ENCODE data around the gene PIGQ.
"Not testable (repeated sequence)": the region's sequence is repeated elsewhere in the genome, so short reads cannot be mapped to it uniquely, and the experiment has no call there.

Gene PIGQ

DNA sequence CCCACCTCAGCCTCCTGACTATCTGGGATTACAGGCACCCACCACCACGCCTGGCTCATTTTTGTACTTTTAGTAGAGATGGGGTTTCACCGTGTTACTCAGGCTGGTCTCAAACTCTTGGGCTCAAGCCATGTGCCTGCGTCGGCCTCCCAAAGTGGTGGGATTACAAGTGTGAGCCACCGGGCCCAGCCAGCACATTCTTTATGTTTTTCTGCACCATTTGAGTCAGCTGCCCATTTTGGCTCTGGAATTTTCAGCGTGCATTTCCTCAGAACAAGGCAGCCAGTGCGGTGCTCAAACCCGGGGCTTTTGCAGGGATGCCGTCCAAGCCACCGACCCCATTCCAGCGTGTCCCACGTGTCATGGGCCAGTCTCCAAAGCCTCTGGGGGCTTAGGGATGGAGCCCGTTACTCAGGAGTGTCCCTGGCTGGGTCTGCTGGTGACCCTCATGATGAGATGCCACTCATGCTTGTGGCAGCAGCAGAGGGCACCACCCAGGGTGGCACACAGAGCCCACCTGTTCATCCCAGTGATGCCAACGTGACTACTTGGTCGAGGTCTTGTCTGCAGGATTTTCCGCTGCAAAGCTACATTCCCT is 16.4 kb downstream of the PIGQ start:
- no peak for DNase-seq (ENCODE audit: low read depth)

DNA sequence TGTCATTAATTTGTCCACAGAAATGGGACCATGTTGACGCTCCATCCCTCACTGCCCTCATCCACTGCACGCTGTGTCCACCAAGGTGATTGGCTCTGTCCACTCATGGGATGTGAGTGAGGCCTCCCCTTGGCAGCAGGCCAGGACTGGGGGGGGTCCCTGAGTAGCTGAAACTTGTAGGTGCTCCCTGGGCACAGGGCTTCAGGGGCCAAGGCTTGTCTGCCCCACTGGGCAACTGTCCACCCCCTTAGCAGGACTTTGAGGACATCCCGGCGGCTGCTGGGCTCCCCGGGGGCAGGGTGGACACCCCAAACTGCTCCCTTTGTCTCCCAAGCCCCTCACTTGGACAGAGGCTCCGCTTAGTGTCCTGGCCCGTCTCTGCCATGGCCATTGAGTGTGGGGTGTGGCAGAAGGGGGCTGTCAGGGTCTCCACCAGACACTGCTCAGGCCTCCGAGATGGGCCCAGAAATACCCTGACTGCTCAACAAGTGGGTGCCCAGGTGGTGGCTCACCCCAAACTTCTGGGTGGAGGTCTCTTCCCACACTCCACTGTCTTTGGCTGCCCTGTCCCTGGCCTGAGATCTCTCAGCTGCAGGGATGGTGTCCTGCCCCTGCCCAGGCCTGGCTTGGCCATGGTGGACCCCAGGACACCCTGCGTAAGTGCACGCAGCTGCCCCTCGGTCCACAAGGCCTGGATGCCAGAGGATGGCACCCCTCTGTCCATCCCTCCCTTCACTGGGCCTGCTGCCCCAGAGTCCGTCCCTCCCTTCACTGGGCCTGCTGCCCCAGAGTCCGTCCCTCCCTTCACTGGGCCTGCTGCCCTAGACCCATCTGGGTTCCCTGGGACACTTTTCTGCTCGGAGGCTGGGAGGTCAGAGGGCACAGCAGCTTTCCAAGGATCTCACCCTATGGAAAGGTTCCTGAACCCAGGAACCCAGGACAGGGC is 17.1 kb downstream of the PIGQ start:
- DNase-seq (ENCODE audit: low read depth), result no peak

DNA sequence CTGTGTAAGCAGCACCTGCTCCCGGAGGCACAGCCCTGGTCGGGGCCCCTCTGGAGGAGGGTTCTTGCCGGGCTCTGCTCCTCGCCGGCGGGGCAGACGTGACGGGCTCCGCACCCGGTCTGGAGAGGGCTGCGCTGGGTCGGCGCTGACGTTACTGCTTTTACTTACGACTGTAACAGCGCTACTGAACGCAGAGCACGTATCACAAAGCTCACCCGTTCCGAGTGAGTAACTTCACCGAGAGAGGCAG is 18.8 kb downstream of the PIGQ start:
- DNase-seq (ENCODE audit: low read depth), result no peak

DNA sequence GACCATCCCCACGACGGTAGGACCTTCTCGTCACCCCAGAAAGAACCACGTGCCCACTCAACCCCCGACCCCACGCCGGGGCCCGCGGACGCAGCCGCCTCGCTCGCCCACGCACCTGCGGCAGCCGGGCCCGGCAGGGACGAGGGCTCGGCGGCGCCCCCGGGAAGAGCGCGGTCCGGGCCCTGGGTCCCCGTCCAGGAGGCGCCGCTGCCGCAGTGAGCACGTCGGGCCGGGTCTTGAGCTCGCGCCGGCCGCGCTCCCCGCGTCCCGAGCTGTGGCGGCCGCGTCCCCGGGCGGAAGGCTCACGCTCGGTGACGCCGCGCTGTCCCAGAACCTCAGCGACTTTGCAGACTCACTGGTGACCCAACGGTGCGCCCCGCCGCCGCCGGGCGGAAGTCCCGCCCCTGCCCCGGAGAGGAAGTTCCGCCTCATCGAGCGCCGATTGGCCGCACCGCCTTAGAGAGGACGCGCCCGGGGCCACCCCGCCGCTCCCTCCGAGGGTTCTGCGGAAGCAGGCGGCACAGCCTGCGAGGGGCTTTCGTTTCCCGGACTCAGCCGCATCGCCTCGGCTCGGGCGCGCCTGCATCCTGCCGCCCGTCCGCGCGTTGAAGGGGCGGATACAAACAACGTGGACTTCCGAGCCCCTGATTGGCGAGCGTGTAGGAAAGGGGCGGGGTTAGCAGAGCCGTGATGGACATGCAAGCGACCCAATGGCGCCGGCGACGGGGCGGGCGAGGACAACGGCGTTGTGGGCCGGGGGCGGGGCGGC is 19.3 kb downstream of the PIGQ start:
- peak; percentile 96 for DNase-seq (ENCODE audit: low read depth)

GRCh38 chr16:589658-590187 is 20.0 kb downstream of the PIGQ start, which contains the start of gene RAB40C:
RAB40C (plus strand) TSS chr16:590066; CDS start chr16:590292, 226 bp downstream.
- peak; percentile 93 for DNase-seq (ENCODE audit: low read depth)

GRCh38 chr16:590188-590814 is 20.5 kb downstream of the PIGQ start:
- no peak for DNase-seq (ENCODE audit: low read depth)

DNA sequence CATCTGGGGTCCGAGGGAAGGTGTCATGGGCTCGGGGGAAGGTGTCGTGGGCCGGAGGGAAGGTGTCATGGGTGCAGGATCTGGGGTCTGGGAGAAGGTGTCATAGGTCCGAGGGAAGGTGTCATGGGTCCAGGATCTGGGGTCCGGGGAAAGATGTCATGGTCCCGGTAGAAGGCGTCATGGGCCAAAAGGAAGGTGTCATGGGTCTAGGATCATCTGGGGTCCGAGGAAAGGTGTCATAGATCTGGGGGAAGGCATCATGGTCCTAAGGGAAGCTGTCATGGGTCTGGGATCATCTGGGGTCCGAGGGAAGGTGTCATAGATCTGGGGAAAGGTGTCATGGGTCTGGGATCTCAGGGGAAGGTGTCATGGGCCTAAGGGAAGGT is 21.0 kb downstream of the PIGQ start:
- no peak for DNase-seq (ENCODE audit: low read depth)

DNA sequence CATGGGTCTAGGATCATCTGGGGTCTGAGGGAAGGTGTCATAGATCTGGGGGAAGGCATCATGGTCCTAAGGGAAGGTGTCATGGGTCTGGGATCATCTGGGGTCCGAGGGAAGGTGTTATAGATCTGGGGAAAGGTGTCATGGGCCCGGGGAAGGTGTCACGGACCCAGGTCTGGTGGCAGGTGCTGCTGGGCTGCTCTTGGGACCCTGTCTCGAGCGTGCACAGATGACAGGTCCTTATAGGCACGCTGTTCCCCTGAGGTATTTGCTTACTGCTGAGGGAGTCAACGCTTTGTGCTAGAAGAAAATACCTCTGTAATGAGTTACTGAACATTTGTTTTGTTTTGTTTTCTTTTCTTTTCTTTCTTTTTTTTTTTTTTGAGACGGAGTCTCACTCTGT is 21.5 kb downstream of the PIGQ start:
- DNase-seq (ENCODE audit: low read depth), result no peak

GRCh38 chr16:591892-592517 is 22.2 kb downstream of the PIGQ start:
- DNase-seq (ENCODE audit: low read depth), result no peak

DNA sequence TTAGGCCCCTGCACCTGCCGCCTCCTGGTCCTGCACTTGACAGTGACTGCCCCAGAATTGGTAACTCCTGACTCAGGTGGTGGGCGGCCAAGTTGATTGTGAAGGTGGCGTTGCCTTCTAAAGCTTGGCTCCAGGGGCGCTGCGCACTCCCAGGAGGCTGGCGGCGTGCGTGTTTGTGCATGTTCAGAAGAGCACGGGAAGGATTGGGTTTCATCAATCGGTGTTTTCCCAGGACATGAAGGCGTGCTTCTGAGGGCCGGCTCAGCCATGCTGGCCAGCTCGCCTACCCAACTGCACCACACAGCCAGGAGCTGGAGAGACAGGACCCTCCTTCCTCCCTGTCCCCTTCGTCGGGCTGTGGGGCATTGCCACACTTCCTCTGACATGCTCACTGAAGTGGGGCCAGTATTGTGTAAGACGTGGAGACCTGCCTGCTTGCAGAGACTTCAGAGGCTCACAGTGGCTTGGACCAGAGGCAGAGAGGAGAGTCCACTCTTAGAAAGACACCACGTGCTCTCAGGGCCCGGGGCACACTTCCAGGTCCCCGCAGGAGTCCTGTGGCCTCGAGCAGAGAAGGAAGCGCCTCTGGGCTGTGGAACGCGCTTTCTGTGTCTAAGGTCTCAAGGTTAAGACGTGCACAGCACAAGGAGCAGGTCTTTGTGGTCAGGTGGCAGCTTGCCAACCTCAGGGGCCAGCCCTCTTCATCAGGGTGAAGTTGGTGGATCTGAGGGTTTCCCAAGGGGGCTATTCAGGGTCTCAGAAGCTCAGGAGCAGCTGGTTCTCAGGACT is 22.9 kb downstream of the PIGQ start:
- DNase-seq (ENCODE audit: low read depth), result no peak

DNA sequence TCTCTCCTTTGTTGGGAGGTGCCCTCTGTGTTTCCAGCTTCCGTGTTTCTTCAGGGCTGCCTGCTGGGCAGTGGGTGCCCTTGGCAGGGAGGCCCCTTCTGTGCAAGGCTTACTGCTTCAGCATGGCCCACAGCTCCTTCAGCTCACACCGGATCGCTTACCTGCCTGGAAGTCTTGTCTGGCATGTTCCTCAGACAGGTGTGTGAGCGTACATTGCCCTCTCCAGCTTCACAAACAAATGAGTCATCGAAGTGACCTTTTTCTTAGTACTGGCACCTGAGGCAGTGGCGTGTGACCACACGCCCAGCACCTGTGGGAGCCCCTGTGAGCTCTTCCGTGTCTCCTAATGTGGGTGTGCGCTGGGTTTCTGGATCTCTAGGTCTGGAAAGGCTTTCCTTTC is 23.6 kb downstream of the PIGQ start:
- no peak for DNase-seq (ENCODE audit: low read depth)

DNA sequence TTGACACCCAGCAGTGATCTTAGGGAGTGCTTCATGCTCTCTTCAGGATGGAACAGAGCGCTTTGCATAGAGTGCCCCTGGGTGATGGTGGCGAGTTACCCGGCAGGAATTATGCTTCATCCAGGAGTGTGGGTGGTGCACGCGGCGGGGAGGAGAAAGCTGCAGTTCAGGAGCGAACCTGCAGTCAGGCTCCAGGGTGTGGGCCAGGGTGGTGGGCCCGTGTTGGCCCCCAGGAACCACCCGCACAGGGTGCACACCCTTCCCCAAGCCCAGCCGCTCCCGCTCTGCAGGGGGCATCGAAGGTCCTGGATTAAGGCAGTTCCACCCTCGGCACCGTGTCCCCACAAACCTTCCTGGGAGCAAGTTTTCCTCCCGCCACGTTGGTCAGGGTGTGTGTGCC is 24.0 kb downstream of the PIGQ start:
- DNase-seq (ENCODE audit: low read depth), result no peak

DNA sequence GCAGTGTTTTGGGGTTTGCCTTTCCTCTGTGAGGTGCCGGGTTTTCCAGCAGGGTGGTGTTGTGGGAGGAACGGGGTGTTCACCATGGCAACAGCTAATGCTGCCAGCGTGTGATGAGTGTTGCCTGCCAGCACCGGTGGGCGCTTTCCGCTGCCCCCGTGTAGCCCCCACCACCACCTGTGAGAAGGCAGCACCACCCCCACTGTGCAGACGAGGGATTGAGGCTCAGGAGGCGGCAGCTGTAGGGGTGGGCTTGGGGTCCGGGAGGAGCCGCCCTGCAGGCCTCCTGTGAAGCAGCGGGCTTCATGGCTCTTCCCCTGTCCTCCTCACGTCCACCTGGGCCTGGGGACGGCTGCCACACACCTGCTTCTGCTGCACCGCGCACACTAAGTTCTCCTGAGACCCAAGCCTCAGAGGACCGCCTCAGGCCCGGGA is 25.3 kb downstream of the PIGQ start:
- no peak for DNase-seq (ENCODE audit: low read depth)

DNA sequence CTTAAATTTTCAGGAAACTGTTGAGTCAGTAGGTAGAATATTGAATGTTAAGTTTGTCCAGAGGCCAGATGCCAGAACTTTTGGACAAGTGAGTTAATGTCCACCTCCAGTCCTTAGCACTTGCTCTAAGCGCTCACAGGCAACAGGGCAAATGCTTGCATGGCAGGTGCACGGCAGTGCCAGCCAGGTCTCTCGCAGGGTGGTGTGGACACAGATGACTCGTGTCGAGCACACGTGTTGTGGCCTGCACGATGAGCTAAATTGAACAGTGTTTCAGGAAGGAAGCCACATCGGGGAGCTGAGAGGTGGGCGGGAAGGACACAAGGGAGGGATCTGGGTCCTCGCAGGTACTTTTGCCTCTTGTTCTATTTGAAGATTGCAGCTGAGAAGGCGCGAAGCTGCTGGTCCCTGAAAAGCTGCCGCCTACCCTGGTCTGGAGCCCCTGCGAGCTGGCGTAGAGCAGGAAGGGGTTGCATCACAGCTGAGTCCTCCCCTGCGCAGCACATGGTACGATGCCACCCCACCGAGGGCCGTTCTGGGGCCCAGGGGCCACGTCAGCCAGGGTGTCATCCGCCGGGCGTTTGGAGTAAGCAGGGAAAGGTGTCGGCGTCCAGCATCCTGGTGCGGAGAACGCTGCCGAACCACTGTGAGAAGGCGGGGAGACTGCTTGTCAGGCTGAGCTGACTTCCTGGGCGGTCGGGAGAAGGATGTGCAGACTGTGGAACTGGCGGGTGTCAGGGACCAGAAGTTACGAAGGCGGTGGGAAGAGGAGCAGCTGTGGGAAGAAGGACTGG is 26.4 kb downstream of the PIGQ start:
- DNase-seq (ENCODE audit: low read depth), result no peak

DNA sequence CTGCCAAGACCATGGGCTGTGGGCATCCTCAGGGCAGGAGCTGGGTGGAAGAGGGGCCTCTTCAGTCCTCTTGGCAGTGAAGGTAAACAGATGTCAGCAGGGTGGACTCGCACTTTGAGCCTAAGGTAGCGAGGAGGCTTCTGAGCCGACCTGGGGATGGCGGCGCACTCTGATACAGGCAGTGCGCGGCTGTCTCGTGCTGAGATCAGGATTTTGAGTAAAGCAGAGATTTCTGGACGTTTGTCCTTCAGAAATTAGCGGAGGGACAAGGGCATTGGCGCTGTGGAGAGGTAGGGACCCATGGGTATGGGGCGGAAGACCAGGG is 26.9 kb downstream of the PIGQ start:
- DNase-seq (ENCODE audit: low read depth), result no peak

GRCh38 chr16:597655-598054 is 27.9 kb downstream of the PIGQ start:
- DNase-seq (ENCODE audit: low read depth), result not testable (repeated sequence)

- DNase-seq (ENCODE audit: low read depth), result no peak
Measured at GRCh38 chr16:598823-599739, 29.3 kb downstream of the PIGQ start.

DNA sequence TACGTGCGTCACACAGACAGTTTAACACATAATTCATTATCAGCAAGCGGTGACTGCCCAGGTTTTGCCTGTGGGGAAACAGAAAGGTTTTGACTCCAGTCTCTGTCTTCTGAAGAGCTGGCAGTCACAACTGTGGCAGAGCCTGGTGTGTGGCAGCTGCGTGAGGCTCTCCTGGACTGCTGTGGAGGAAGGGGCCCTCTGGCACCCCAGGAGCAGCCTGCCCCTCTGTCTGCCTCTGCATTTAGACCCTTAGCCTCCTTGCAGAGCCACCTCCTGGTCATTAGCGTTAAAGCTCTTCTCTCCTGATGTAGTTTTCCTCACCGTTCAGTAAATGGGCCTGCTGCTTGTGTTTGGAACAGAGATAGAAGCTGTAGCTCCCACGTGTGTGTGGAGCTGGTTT is 31.0 kb downstream of the PIGQ start:
- DNase-seq (ENCODE audit: low read depth), result no peak

- no peak for DNase-seq (ENCODE audit: low read depth)
Measured at GRCh38 chr16:603933-604332, 34.2 kb downstream of the PIGQ start.
